GM23338 (cell line): Measurements from ENCODE around the gene DHRS7B. TPM values are rescaled to one million over a fixed set of nuclear protein-coding genes. Genes with fewer than 3 reads are reported as not detected.
A peak's percentile ranks its signal among the peaks of the same experiment; 100 is the strongest.

Source experiments
- ATAC-seq: fragments of 200-7000 bp; cut with Tn5 transposase; 3 replicates; pipeline ENCODE4 v1.9.1; 2020
- DNase-seq: peaks from one replicate; pipeline ENCODE4 v3.0.0-alpha.2; 2015; ENCODE audit warnings: low spot score
- H2AFZ ChIP-seq: fragments of 200-600 bp; sonication (generic); 2 replicates; pipeline ENCODE4 v1.8.0; 2016; ENCODE audit warnings: antibody characterized with exemption, mild to moderate bottlenecking, moderate library complexity
- H3F3A ChIP-seq: fragments of 200-600 bp; sonication (generic); replicated peaks from 2 replicates; pipeline ENCODE4 v1.8.0; 2017; ENCODE audit warnings: antibody characterized with exemption, mixed run types, low read depth
- H3K27ac ChIP-seq: fragments of 200-600 bp; sonication (generic); 2 replicates; pipeline ENCODE4 v1.6.1; 2016; ENCODE audit warnings: low read depth
- H3K27me3 ChIP-seq: fragments of 200-600 bp; sonication (generic); 2 replicates; pipeline ENCODE4 v1.8.0; 2016; ENCODE audit warnings: mild to moderate bottlenecking, mixed run types, moderate library complexity; ENCODE audit not compliant: insufficient read depth
- H3K36me3 ChIP-seq: fragments of 200-600 bp; sonication (generic); 2 replicates; pipeline ENCODE4 v1.8.0; 2016; ENCODE audit warnings: mild to moderate bottlenecking; ENCODE audit not compliant: insufficient read depth
- H3K4me1 ChIP-seq: fragments of 200-600 bp; sonication (generic); 2 replicates; pipeline ENCODE4 v1.8.0; 2016; ENCODE audit warnings: mild to moderate bottlenecking, moderate library complexity; ENCODE audit not compliant: insufficient read depth
- H3K4me2 ChIP-seq: fragments of 200-600 bp; sonication (generic); 2 replicates; pipeline ENCODE4 v1.7.1; 2017; ENCODE audit warnings: mixed run types
- H3K4me3 ChIP-seq: fragments of 200-600 bp; sonication (generic); 2 replicates; pipeline ENCODE4 v1.6.1; 2016; ENCODE audit warnings: mixed run types
- H3K79me2 ChIP-seq: fragments of 200-600 bp; sonication (generic); replicated peaks from 2 replicates; pipeline ENCODE4 v1.8.0; 2017; ENCODE audit warnings: mild to moderate bottlenecking; ENCODE audit not compliant: insufficient read depth
- H3K9me2 ChIP-seq: fragments of 200-600 bp; sonication (generic); 2 replicates; pipeline ENCODE4 v1.8.0; 2017; ENCODE audit not compliant: insufficient read depth
- H4K20me1 ChIP-seq: fragments of 200-600 bp; sonication (generic); replicated peaks from 2 replicates; pipeline ENCODE4 v1.8.0; 2017; ENCODE audit warnings: mild to moderate bottlenecking; ENCODE audit not compliant: insufficient read depth
- H3K27ac Mint-ChIP-seq: 2 replicates; pipeline ENCODE4 v1.8.0; 2020; ENCODE audit warnings: inconsistent platforms, mild to moderate bottlenecking, moderate library complexity, mixed read lengths
- H3K27me3 Mint-ChIP-seq: 3 replicates; pipeline ENCODE4 v1.8.0; 2022; ENCODE audit warnings: low read depth, mild to moderate bottlenecking, moderate library complexity, mixed read lengths, inconsistent platforms; ENCODE audit not compliant: insufficient read depth, poor library complexity
- H3K36me3 Mint-ChIP-seq: 3 replicates; pipeline ENCODE4 v1.8.0; 2021; ENCODE audit warnings: low read depth, mild to moderate bottlenecking, inconsistent platforms, moderate library complexity, mixed read lengths
- H3K4me1 Mint-ChIP-seq: 3 replicates; pipeline ENCODE4 v1.8.0; 2020; ENCODE audit warnings: mild to moderate bottlenecking, inconsistent platforms, mixed read lengths
- H3K4me3 Mint-ChIP-seq: 3 replicates; pipeline ENCODE4 v1.8.0; 2021; ENCODE audit warnings: moderate library complexity, mild to moderate bottlenecking, inconsistent platforms, mixed read lengths
- H3K9me3 Mint-ChIP-seq: 3 replicates; pipeline ENCODE4 v1.8.0; 2020; ENCODE audit warnings: moderate library complexity, mild to moderate bottlenecking, inconsistent platforms, mixed read lengths
- CTCF ChIP-seq, 2 experiments: fragments of 200-600 bp in 1 of 2; sonication (generic) in 1 of 2; conservative IDR thresholded peaks; 2 replicates each; pipeline versions ENCODE4 v1.5.1 to v1.6.1; 2016 to 2017; ENCODE audit warnings: antibody characterized with exemption in 2 of 2, low read depth in 2 of 2, mild to moderate bottlenecking in 2 of 2, moderate library complexity in 1 of 2
- ETS1 ChIP-seq: IDR thresholded peaks from 2 replicates; pipeline ENCODE4 v1.6.1; 2016; ENCODE audit warnings: antibody characterized with exemption
- EZH2 ChIP-seq: fragments of 200-600 bp; sonication (generic); IDR thresholded peaks from one replicate; pipeline ENCODE4 v1.8.0; 2017; ENCODE audit warnings: antibody characterized with exemption, mild to moderate bottlenecking, low read depth; ENCODE audit not compliant: unreplicated experiment
- JUNB ChIP-seq: IDR thresholded peaks from one replicate; pipeline ENCODE4 v1.6.1; 2016; ENCODE audit warnings: antibody characterized with exemption; ENCODE audit not compliant: unreplicated experiment
- NANOG ChIP-seq: IDR thresholded peaks from 2 replicates; pipeline ENCODE4 v1.6.1; 2016; ENCODE audit warnings: antibody characterized with exemption, borderline replicate concordance
- POLR2AphosphoS5 ChIP-seq: IDR thresholded peaks from 2 replicates; pipeline ENCODE4 v1.6.1; 2016; ENCODE audit warnings: antibody characterized with exemption, low read depth
- REST ChIP-seq: IDR thresholded peaks from one replicate; pipeline ENCODE4 v1.6.1; 2018; ENCODE audit warnings: antibody characterized with exemption; ENCODE audit not compliant: unreplicated experiment
- ZNF114 ChIP-seq: fragments of 250-450 bp; sonication (Bioruptor Pico); IDR thresholded peaks from 2 replicates; pipeline ENCODE4 v1.5.0; 2020; ENCODE audit warnings: mild to moderate bottlenecking, moderate library complexity
- ZNF331 ChIP-seq: fragments of 250-450 bp; sonication (Bioruptor Pico); IDR thresholded peaks from 2 replicates; pipeline ENCODE4 v1.5.0; 2020; ENCODE audit warnings: low read depth, mild to moderate bottlenecking, moderate library complexity
- polyA plus RNA-seq: library from polyadenylated mRNA; unstranded; fragments of >200 nt; fragmentation: Nextera tagmentation; extraction: Ambion mirVana; gene quantifications from 2 replicates; pipeline ENCODE4 v1.2.1, GENCODE V29; 2016
- total RNA-seq: library from RNA; depleted of rRNA; stranded (reverse); fragments of >200 nt; shearing (Covaris generic); gene quantifications from 2 replicates; pipeline ENCODE4 v1.2.3, GENCODE V29; 2014

Gene DHRS7B
- total and polyA plus RNA-seq, 2 experiments from 2014 or later: 26.6 to 27.9 TPM

GRCh38 chr17:21098934-21099689, 27.7 kb upstream of the DHRS7B start:
- H3F3A ChIP-seq: no peaks in the 10 kb centered on the region
- Mint-ChIP-seq H3K9me3 (no peaks in the 10 kb centered on the region; the same call in 2 of the 3 replicates), H3K4me3 (peak overlapping the region; percentile 92), H3K27me3 (no peaks in the 10 kb centered on the region), H3K27ac (peak overlapping the region; percentile 100), H3K36me3 (peaks cover 4% of the 10 kb centered on the region; the same call in 1 of the 3 replicates), H3K4me1 (peaks cover 3% of the 10 kb centered on the region; the same call in 2 of the 3 replicates)
- no peaks in the 10 kb centered on the region for H3K4me1 ChIP-seq
- peak overlapping the region; percentile 63 for H2AFZ ChIP-seq
- peak; percentile 98 for ATAC-seq
- H3K9me2 ChIP-seq: no peaks in the 10 kb centered on the region
- H3K4me2 ChIP-seq: peak overlapping the region; percentile 80
- peaks cover 11% of the 10 kb centered on the region for H3K79me2 ChIP-seq
- H3K4me3 ChIP-seq: peak overlapping the region; percentile 67
- peak overlapping the region; percentile 77 for H3K27ac ChIP-seq
- H3K27me3 ChIP-seq: no peaks in the 10 kb centered on the region
- TF ChIP-seq POLR2AphosphoS5 (peak; percentile 72), JUNB (no peak), REST (no peak), ETS1 (peak; percentile 75)
- no peaks in the 10 kb centered on the region for H3K36me3 ChIP-seq
- H4K20me1 ChIP-seq: no peaks in the 10 kb centered on the region
- DNase-seq: peak; percentile 99

- no peak overlapping the region for H3K4me3 Mint-ChIP-seq
- H3K4me3 ChIP-seq: no peak overlapping the region
- no peaks in the 10 kb centered on the region for H4K20me1 ChIP-seq
- no peaks in the 10 kb centered on the region for H3K9me2 ChIP-seq
- H3K27me3 ChIP-seq: no peaks in the 10 kb centered on the region
- peaks cover 4% of the 10 kb centered on the region for H3K9me3 Mint-ChIP-seq
- no peak for DNase-seq
- H3K27ac ChIP-seq: no peak overlapping the region
- H3K36me3 ChIP-seq: no peaks in the 10 kb centered on the region
- H3K27ac Mint-ChIP-seq: no peak overlapping the region
- H3K4me1 Mint-ChIP-seq: peaks cover 8% of the 10 kb centered on the region
- no peak overlapping the region for H3K4me2 ChIP-seq
- peaks cover 9% of the 10 kb centered on the region for H3K36me3 Mint-ChIP-seq
- H3K4me1 ChIP-seq: peaks cover 8% of the 10 kb centered on the region; the same call in 1 of the 2 replicates
- H3F3A ChIP-seq: no peaks in the 10 kb centered on the region
- no peak overlapping the region for H2AFZ ChIP-seq
- no peak for ATAC-seq
- peaks cover 11% of the 10 kb centered on the region for H3K79me2 ChIP-seq
- peaks cover 2% of the 10 kb centered on the region for H3K27me3 Mint-ChIP-seq
- no peak for TF ChIP-seq ZNF114 (CRISPR knock-in tag)
- TF ChIP-seq CTCF (conservative IDR thresholded peaks at IDR 0.05; ENCODE audit: low read depth in 2 of 2): no peak
- no peak for TF ChIP-seq EZH2
- no peak for TF ChIP-seq POLR2AphosphoS5
- no peak for TF ChIP-seq REST
- TF ChIP-seq ZNF331: no peak
- TF ChIP-seq NANOG: no peak
Observed at GRCh38 chr17:21100636-21101035, 26.1 kb upstream of the DHRS7B start.
